Progenitor cell of endocrine pancreas (in vitro differentiated cells): ENCODE measurements around the gene EXOC2. TPM values are rescaled to one million over a fixed set of nuclear protein-coding genes. Genes with fewer than 3 reads are reported as not detected.

Experiments used
- DNase-seq: peaks from one replicate; pipeline ENCODE4 v3.0.0; 2021; ENCODE audit warnings: low spot score; ENCODE audit not compliant: unreplicated experiment
- H3K27ac Mint-ChIP-seq: 2 replicates; pipeline ENCODE4 v1.8.0; 2021; ENCODE audit warnings: mild to moderate bottlenecking, moderate library complexity, mixed read lengths
- H3K27me3 Mint-ChIP-seq: 2 replicates; pipeline ENCODE4 v1.8.0; 2021; ENCODE audit warnings: mixed read lengths
- H3K36me3 Mint-ChIP-seq: 2 replicates; pipeline ENCODE4 v1.8.0; 2022; ENCODE audit warnings: mixed read lengths; ENCODE audit not compliant: insufficient read depth
- H3K4me1 Mint-ChIP-seq: 2 replicates; pipeline ENCODE4 v1.8.0; 2021; ENCODE audit warnings: low read depth, mixed read lengths
- H3K4me3 Mint-ChIP-seq: 2 replicates; pipeline ENCODE4 v1.8.0; 2021; ENCODE audit warnings: low read depth, mild to moderate bottlenecking, moderate library complexity, mixed read lengths
- H3K9me3 Mint-ChIP-seq: 2 replicates; pipeline ENCODE4 v1.8.0; 2021; ENCODE audit warnings: low read depth, mixed read lengths
- total RNA-seq: library from RNA; stranded (reverse); gene quantifications from 2 replicates; pipeline ENCODE4 v1.2.1, GENCODE V29; 2021
- TF ChIP-seq, protein P1 (sequence below): fragments of 200-600 bp; sonication (generic); IDR thresholded peaks from one replicate; pipeline ENCODE4 v1.5.0; 2021; ENCODE audit warnings: antibody characterized with exemption, mild to moderate bottlenecking; ENCODE audit not compliant: unreplicated experiment

EXOC2 gene
- total RNA-seq, 1 donor from 2014 or later = 24.4 TPM

DNA sequence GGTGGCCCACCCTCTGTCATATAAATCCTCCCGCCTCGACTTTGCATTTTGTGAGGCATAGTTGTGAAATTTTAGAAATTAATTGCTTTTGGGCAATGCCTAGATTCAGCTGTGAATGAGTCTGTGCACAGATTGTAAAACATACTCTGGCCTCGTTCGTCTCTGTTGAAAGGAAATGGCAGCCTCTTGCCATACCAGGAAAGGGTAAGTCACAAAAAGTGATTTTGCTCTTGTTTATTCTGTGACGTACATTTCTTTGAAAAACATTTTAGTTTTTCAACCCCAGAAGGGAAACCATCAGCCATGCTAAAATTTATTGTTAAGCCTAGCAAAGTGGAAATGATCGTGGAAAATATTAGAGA, 15.3 kb upstream of the EXOC2 start:
- Mint-ChIP-seq H3K4me3 (no peak overlapping the region), H3K4me1 (peaks cover 14% of the 10 kb centered on the region), H3K9me3 (no peaks in the 10 kb centered on the region), H3K36me3 (no peaks in the 10 kb centered on the region), H3K27ac (peak overlapping the region; percentile 54), H3K27me3 (peaks cover 43% of the 10 kb centered on the region)
- TF ChIP-seq, protein P1, sequence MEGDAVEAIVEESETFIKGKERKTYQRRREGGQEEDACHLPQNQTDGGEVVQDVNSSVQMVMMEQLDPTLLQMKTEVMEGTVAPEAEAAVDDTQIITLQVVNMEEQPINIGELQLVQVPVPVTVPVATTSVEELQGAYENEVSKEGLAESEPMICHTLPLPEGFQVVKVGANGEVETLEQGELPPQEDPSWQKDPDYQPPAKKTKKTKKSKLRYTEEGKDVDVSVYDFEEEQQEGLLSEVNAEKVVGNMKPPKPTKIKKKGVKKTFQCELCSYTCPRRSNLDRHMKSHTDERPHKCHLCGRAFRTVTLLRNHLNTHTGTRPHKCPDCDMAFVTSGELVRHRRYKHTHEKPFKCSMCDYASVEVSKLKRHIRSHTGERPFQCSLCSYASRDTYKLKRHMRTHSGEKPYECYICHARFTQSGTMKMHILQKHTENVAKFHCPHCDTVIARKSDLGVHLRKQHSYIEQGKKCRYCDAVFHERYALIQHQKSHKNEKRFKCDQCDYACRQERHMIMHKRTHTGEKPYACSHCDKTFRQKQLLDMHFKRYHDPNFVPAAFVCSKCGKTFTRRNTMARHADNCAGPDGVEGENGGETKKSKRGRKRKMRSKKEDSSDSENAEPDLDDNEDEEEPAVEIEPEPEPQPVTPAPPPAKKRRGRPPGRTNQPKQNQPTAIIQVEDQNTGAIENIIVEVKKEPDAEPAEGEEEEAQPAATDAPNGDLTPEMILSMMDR = no peak
- DNase-seq = no peak

DNA sequence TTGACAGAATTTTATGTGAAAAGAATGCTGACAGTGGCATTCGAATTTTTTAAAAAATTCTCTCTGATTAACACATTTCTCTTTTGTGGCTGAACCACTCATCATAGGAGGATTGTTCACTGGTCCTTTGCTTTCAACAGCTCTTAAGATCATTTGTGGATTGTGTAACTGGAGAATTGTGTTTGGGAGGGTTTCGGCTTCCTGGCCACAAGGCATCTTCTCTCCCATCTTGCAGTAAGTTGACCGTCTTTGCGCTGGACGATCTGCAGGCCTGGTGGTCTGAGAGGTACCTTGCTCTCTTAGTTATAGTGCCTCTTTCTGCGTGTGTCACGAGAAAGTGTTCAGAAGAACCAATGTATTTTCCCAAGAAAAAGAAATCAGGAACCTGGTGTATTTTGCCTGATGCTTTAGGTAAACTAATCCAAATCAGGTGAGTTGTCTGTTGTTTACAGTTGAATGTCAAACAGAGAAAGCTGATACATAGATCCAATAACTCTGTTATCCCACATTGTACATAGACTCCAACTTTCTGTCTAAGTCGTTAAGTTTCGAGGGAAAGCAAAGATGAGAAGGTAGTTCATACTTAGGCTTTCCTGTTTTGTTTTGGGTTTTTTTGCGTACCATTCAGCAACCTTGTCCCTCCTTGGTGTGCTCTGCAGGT, 14.8 kb upstream of the EXOC2 start:
- peaks cover 37% of the 10 kb centered on the region for H3K27me3 Mint-ChIP-seq

DNA sequence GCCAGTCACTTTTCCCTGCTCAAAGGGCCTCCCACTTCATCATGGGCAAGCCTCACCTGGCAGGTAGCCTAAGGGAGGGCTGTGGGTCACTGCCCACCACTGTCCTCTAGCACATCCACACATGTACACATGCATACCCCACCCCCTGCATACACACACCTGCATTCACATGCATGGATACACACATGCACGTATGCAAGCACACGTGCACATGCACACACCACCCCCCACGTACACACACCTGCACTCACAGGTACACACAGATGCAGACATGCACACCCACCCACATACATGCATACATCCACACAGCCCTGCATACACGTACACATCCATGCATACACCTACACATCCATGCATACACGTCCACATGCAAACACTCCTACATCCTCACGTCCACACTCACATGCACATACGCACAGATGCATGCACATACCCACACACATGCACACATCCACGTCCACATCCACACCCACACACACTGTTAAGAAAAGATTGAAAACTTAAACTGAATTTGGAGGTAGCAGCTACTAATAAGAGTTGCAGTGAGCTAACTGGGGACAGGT, 14.0 kb upstream of the EXOC2 start:
- no peaks in the 10 kb centered on the region for H3K9me3 Mint-ChIP-seq

More for the DNA sequence above, 14.8 kb upstream of the EXOC2 start:
- peaks cover 14% of the 10 kb centered on the region for H3K4me1 Mint-ChIP-seq
- H3K27ac Mint-ChIP-seq = peak overlapping the region; percentile 54
- TF ChIP-seq, protein P1 = no peak
- H3K4me3 Mint-ChIP-seq = no peak overlapping the region
- no peaks in the 10 kb centered on the region for H3K9me3 Mint-ChIP-seq
- no peaks in the 10 kb centered on the region for H3K36me3 Mint-ChIP-seq
- no peak for DNase-seq

DNA sequence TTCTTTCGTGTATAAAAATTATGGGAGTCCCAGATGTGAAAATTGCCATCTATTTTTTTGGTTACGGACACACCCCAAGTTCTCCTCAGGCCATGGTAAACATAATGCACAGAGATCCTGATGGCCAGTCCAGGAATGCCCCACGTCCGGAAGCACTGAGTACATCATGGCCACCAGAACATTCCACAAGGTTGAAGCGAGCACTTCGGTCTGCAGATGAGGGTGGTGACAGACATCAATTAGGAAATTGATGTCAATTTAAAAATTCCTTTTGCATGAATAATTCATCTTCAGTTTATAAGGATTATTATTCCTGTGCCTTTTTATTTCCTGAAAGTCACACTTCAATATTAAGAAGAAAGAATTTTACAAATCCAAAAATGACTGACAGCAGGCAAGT, 13.2 kb upstream of the EXOC2 start:
- H3K27ac Mint-ChIP-seq = no peak overlapping the region
- no peaks in the 10 kb centered on the region for H3K9me3 Mint-ChIP-seq
- TF ChIP-seq, protein P1 = no peak
- no peaks in the 10 kb centered on the region for H3K36me3 Mint-ChIP-seq
- no peak overlapping the region for H3K4me3 Mint-ChIP-seq
- peaks cover 12% of the 10 kb centered on the region for H3K4me1 Mint-ChIP-seq
- H3K27me3 Mint-ChIP-seq = peaks cover 29% of the 10 kb centered on the region
- DNase-seq = no peak

More for the DNA sequence above, 14.0 kb upstream of the EXOC2 start:
- H3K4me3 Mint-ChIP-seq = no peak overlapping the region
- no peak overlapping the region for H3K27ac Mint-ChIP-seq
- TF ChIP-seq, protein P1 = no peak
- no peaks in the 10 kb centered on the region for H3K36me3 Mint-ChIP-seq
- no peak for DNase-seq
- H3K4me1 Mint-ChIP-seq = peaks cover 14% of the 10 kb centered on the region
- peaks cover 36% of the 10 kb centered on the region for H3K27me3 Mint-ChIP-seq

DNA sequence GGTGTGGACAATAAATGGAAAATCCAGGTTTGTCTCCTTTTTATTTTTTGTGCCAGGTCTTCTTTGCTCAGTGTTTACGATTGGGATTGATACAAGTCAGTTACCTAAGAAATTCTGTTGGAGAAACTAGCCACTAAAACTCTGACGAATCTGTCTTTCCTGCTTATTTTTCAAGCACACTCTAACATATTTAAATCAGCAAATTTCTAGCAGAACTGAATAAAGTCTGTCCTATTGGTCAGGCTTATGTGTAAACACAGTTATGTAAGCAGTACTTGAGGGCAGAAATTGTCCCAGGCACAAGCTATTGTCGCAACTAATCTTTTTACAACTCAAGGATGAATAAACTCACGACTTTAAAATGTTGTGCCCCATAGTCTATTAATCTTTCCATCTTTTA, 12.1 kb upstream of the EXOC2 start:
- TF ChIP-seq, protein P1 = no peak
- no peak overlapping the region for H3K27ac Mint-ChIP-seq
- DNase-seq = no peak
- H3K27me3 Mint-ChIP-seq = peaks cover 18% of the 10 kb centered on the region
- H3K36me3 Mint-ChIP-seq = no peaks in the 10 kb centered on the region
- no peaks in the 10 kb centered on the region for H3K9me3 Mint-ChIP-seq
- H3K4me1 Mint-ChIP-seq = peaks cover 7% of the 10 kb centered on the region
- no peak overlapping the region for H3K4me3 Mint-ChIP-seq
